HepG2 (cell line): ENCODE measurements around the gene CTSD. TPM values are rescaled to one million over a fixed set of nuclear protein-coding genes. Genes with fewer than 3 reads are reported as not detected.

Experiments used
- ATAC-seq: fragments of 200-7000 bp; cut with Tn5 transposase; 3 replicates; pipeline ENCODE4 v1.9.1; 2020; ENCODE audit warnings: mild to moderate bottlenecking, moderate library complexity
- BruUV-seq: library from RNA; stranded (reverse); fragments of 400-500 nt; replicated peaks from 2 replicates; lab custom pipeline; 2021; lab: Mats Ljungman, UMichigan
- CTCF ChIA-PET: fragments of 300-600 bp; formaldehyde crosslinking; extraction: SDS; loops from one replicate; lab custom pipeline; 2021; ENCODE audit warnings: low total read pairs, inconsistent platforms, low intra/inter-chr PET ratio; lab: Yijun Ruan, JAX
- POLR2A ChIA-PET: fragments of 350-600 bp; sonication (Branson Sonifier 250); formaldehyde crosslinking; loops from one replicate; lab custom pipeline; 2020; ENCODE audit warnings: antibody characterized with exemption, inconsistent platforms; lab: Yijun Ruan, JAX
- DNase-seq: peaks from one replicate; pipeline ENCODE4 v3.0.0-alpha.2; 2015; ENCODE audit warnings: low spot score
- FAIRE-seq: peaks from 3 replicates; lab custom pipeline; 2011; peaks lifted over from hg19 to GRCh38; lab: Jason Lieb, UNC
- H2AFZ ChIP-seq: one replicate; pipeline ENCODE4 v1.6.1; 2011; ENCODE audit warnings: low read length, inconsistent platforms
- H3K27ac ChIP-seq: fragments of 300-600 bp; 3 replicates; pipeline ENCODE4 v1.8.0; 2011; ENCODE audit warnings: mixed run types, mild to moderate bottlenecking, mixed read lengths, low read length, inconsistent platforms; ENCODE audit not compliant: insufficient read depth; ENCODE audit errors: extremely low read length
- H3K27me3 ChIP-seq, 2 experiments: fragments of 200-600 bp in 1 of 2; 2 replicates in 1 of 2; 3 replicates in 1 of 2; pipeline versions ENCODE4 v1.6.0 to v1.8.0; 2011; ENCODE audit warnings: low read length in 2 of 2, mild to moderate bottlenecking in 2 of 2, moderate library complexity in 2 of 2, inconsistent platforms in 1 of 2; ENCODE audit not compliant: insufficient read depth in 2 of 2, control insufficient read depth in 1 of 2
- H3K36me3 ChIP-seq, 2 experiments: fragments of 200-600 bp in 1 of 2; replicated peaks in 1 of 2; 2 replicates in 1 of 2; 3 replicates in 1 of 2; pipeline versions ENCODE4 v1.5.1 to v1.8.0; 2011; ENCODE audit warnings: low read length in 2 of 2, inconsistent platforms in 1 of 2; ENCODE audit not compliant: insufficient read depth in 2 of 2, control insufficient read depth in 1 of 2
- H3K4me1 ChIP-seq: 2 replicates; pipeline ENCODE4 v1.5.1; 2012; ENCODE audit warnings: low read length, inconsistent platforms; ENCODE audit not compliant: insufficient read depth
- H3K4me2 ChIP-seq: 2 replicates; pipeline ENCODE4 v1.6.0; 2011; ENCODE audit warnings: low read depth, low read length, inconsistent platforms
- H3K4me3 ChIP-seq, 3 experiments: fragments of 200-600 bp in 1 of 3; sonication (generic), shearing (Covaris generic) in 1 of 3; replicated peaks in 1 of 3; 2 replicates each; pipeline ENCODE4 v1.5.1; 2011 to 2016; ENCODE audit warnings: low read length in 3 of 3, inconsistent platforms in 2 of 3, low read depth in 2 of 3, mild to moderate bottlenecking in 2 of 3, control low read depth in 1 of 3, mixed read lengths in 1 of 3; ENCODE audit not compliant: insufficient read depth in 1 of 3
- H3K79me2 ChIP-seq: one replicate; pipeline ENCODE4 v1.6.1; 2011; ENCODE audit warnings: low read length, inconsistent platforms; ENCODE audit not compliant: insufficient read depth
- H3K9ac ChIP-seq: 2 replicates; pipeline ENCODE4 v1.6.0; 2011; ENCODE audit warnings: mild to moderate bottlenecking, low read depth, low read length, inconsistent platforms; ENCODE audit not compliant: insufficient read depth
- H3K9me3 ChIP-seq: 2 replicates; pipeline ENCODE4 v1.5.1; 2012; ENCODE audit warnings: mild to moderate bottlenecking, low read length
- H4K20me1 ChIP-seq: 2 replicates; pipeline ENCODE4 v1.6.0; 2011; ENCODE audit warnings: inconsistent platforms, mild to moderate bottlenecking, low read length, moderate library complexity; ENCODE audit not compliant: insufficient read depth
- GTF3A ChIP-seq: sonication (generic); formaldehyde crosslinking; conservative IDR thresholded peaks from 2 replicates; pipeline ENCODE4 v1.4.0; 2020; ENCODE audit warnings: mild to moderate bottlenecking, missing genetic modification reagents
- KMT2A ChIP-seq: sonication (generic); formaldehyde crosslinking; IDR thresholded peaks from 2 replicates; pipeline ENCODE4 v1.4.0; 2020; ENCODE audit warnings: missing genetic modification reagents
- MAFF ChIP-seq: IDR thresholded peaks from 2 replicates; pipeline ENCODE4 v1.6.1; 2011; ENCODE audit warnings: low read depth, low read length, improper control_type of control experiment
- PAXIP1 ChIP-seq: sonication (generic); formaldehyde crosslinking; conservative IDR thresholded peaks from 2 replicates; pipeline ENCODE4 v1.4.0; 2020; ENCODE audit warnings: mild to moderate bottlenecking, missing genetic modification reagents, moderate library complexity
- PRDM4 ChIP-seq: sonication (generic); formaldehyde crosslinking; IDR thresholded peaks from 2 replicates; pipeline ENCODE4 v1.9.0; 2021; ENCODE audit warnings: missing genetic modification reagents, borderline replicate concordance
- RARG ChIP-seq: sonication (generic); formaldehyde crosslinking; IDR thresholded peaks from 2 replicates; pipeline ENCODE4 v1.4.0; 2020; ENCODE audit warnings: low read depth, mild to moderate bottlenecking, missing genetic modification reagents
- RELA ChIP-seq: sonication (generic); formaldehyde crosslinking; IDR thresholded peaks from 2 replicates; pipeline ENCODE4 v1.4.0; 2020; ENCODE audit warnings: missing genetic modification reagents
- SMAD9 ChIP-seq: sonication (generic); formaldehyde crosslinking; IDR thresholded peaks from 2 replicates; pipeline ENCODE4 v1.5.1; 2020; ENCODE audit warnings: mild to moderate bottlenecking, missing genetic modification reagents
- SRSF9 ChIP-seq: fragments of 200-400 bp; formaldehyde crosslinking; IDR thresholded peaks from 2 replicates; pipeline ENCODE4 v1.6.1; 2018; ENCODE audit warnings: borderline replicate concordance, mild to moderate bottlenecking, low read depth, low read length; ENCODE audit not compliant: insufficient read depth, poor library complexity, severe bottlenecking
- ZNF280B ChIP-seq: sonication (generic); formaldehyde crosslinking; IDR thresholded peaks from 2 replicates; pipeline ENCODE4 v1.5.0; 2020; ENCODE audit warnings: missing genetic modification reagents, mild to moderate bottlenecking, borderline replicate concordance
- ZNF672 ChIP-seq: sonication (generic); formaldehyde crosslinking; IDR thresholded peaks from 2 replicates; pipeline ENCODE4 v1.8.1; 2022; ENCODE audit warnings: missing genetic modification reagents
- ZSCAN12 ChIP-seq: sonication (generic); formaldehyde crosslinking; IDR thresholded peaks from 2 replicates; pipeline ENCODE4 v1.9.0; 2021; ENCODE audit warnings: mild to moderate bottlenecking, missing genetic modification reagents
- ZSCAN25 ChIP-seq: sonication (generic); formaldehyde crosslinking; IDR thresholded peaks from 2 replicates; pipeline ENCODE4 v1.8.0; 2022; ENCODE audit warnings: mild to moderate bottlenecking, missing genetic modification reagents
- WGBS: methylation state at CpG from one replicate; pipeline ENCODE4 v1.1.6; 2017; ENCODE audit warnings: low lambda C conversion rate; 5-methylcytosine and 5-hydroxymethylcytosine counted together
- in situ Hi-C: cut with HindIII; loops from 2 replicates; pipeline ENCODE4 v1.10.0; 2017; ENCODE audit warnings: low pct_unique_long_range_greater_than_20kb; ENCODE audit not compliant: extremely low pct_ligation_motif_present
- intact Hi-C: fragments of 100-400 bp; cut with micrococcal nuclease; formaldehyde crosslinking; loops from one replicate; pipeline ENCODE4 v1.10.0; 2022; ENCODE audit not compliant: unreplicated experiment
- polyA plus RNA-seq, 8 experiments: library from polyadenylated mRNA; depleted of rRNA in 3 of 8; stranded (reverse) in 7 of 8; unstranded in 1 of 8; fragments of >200 nt; fragmentation: Illumina TruSeq in 4 of 8; extraction: Trizol in 4 of 8; gene quantifications; 2 replicates each; pipeline versions ENCODE4 v1.2.1 to v1.2.3, GENCODE V29; 2011 to 2016; ENCODE audit warnings: low read depth in 4 of 8, missing spikeins in 1 of 8, mixed read lengths in 1 of 8; ENCODE audit not compliant: insufficient read depth in 1 of 8
- total RNA-seq, 5 experiments: library from RNA; depleted of rRNA; stranded (reverse); fragments of >200 nt; fragmentation: Illumina TruSeq; extraction: Trizol; gene quantifications; 2 replicates each; pipeline ENCODE4 v1.2.3, GENCODE V29; 2016; ENCODE audit warnings: low read depth in 1 of 5

The CTSD gene
- total and polyA plus RNA-seq, 2 of the 13 experiments (the other 11 are each of a cell fraction or from before 2014, with no cell fraction given): 143 to 230 TPM

- DNase-seq: no peak
- no peak overlapping the region for H3K4me2 ChIP-seq
- TSS peak; percentile 83 for BruUV-seq
- H3K27me3 ChIP-seq: peaks cover 0 to 2% of the 10 kb centered on the region in 2 experiments; a peak in 1 of 5 replicates
- H3K9ac ChIP-seq: no peak overlapping the region
- H3K4me1 ChIP-seq: peaks cover 22% of the 10 kb centered on the region; the same call in 1 of the 2 replicates
- H4K20me1 ChIP-seq: peaks cover 12% of the 10 kb centered on the region
- ChIA-PET CTCF (no interaction called here), POLR2A (interaction anchor here (1.2 kb wide), 1 partner anchor 9 kb away, joined by 5 read pairs; no protein-coding TSS in a partner anchor)
- in situ Hi-C loops (no loop called here), intact Hi-C loops (no loop called here)
- no peak overlapping the region for H3K4me3 ChIP-seq
- no peaks in the 10 kb centered on the region for H3K9me3 ChIP-seq
- peaks cover 21 to 26% of the 10 kb centered on the region in 2 experiments; a peak in 4 of 5 replicates for H3K36me3 ChIP-seq
- H2AFZ ChIP-seq: no peak overlapping the region
- no peaks in the 10 kb centered on the region for H3K79me2 ChIP-seq
- ATAC-seq: no peak
- WGBS: over 99% methylated on average over 19 of the region's 38 CpGs
- no peak for TF ChIP-seq ZSCAN12 (CRISPR knock-in tag)
- no peak for TF ChIP-seq PRDM4 (CRISPR knock-in tag)
- TF ChIP-seq ZNF672: no peak
- TF ChIP-seq SRSF9: no peak
- no peak for TF ChIP-seq GTF3A (CRISPR knock-in tag)
- TF ChIP-seq RELA (CRISPR knock-in tag): no peak
- no peak for TF ChIP-seq RARG
- no peak for TF ChIP-seq ZNF280B (CRISPR knock-in tag)
- TF ChIP-seq ZSCAN25: no peak
- no peak for TF ChIP-seq SMAD9
- TF ChIP-seq PAXIP1 (CRISPR knock-in tag): no peak
- TF ChIP-seq MAFF: no peak
- TF ChIP-seq KMT2A (CRISPR knock-in tag): no peak
- FAIRE-seq: no peak
- H3K27ac ChIP-seq: no peak overlapping the region
Observed at GRCh38 chr11:1753229-1753928, 10.3 kb downstream of the CTSD start.
